Inflammatory macrophage treated with lipopolysaccharide for 1 hour (primary cell): ENCODE data around the gene CCDC102B.
"Not testable (repeated sequence)": the region's sequence is repeated elsewhere in the genome, so short reads cannot be mapped to it uniquely, and the experiment has no call there.

Source experiments
- DNase-seq, 2 donors: peaks; one replicate each; pipeline ENCODE4 v3.0.0-alpha.2; 2020 to 2022

The CCDC102B gene

DNA sequence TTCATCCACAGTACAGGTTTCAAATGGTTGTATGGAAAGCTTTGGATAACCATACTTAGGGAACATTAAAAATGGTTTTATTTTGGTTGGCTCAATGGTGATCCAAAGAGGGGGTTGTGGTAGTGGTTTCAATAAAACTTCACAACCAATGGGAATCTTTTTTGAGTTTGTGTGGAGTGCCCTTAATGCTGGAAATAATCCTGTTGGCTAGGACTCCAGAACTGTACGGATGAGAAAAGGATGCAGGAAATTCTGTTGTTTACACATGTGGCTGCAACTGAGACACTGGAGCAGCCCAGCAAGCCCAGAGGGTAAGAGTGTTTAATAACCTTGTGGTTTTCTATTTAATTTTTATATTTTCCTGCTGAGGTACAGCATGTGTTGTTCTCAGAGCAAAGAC, at the start of gene CCDC102B:
TSS of gene CCDC102B (plus strand) at position 210 of the 400 bp plus-strand sequence. CDS start 38,684 bp downstream, outside the sequence.
- DNase-seq = no peak

GRCh38 chr18:68757126-68757525, 40.8 kb upstream of the CCDC102B start:
- no peak for DNase-seq

DNA sequence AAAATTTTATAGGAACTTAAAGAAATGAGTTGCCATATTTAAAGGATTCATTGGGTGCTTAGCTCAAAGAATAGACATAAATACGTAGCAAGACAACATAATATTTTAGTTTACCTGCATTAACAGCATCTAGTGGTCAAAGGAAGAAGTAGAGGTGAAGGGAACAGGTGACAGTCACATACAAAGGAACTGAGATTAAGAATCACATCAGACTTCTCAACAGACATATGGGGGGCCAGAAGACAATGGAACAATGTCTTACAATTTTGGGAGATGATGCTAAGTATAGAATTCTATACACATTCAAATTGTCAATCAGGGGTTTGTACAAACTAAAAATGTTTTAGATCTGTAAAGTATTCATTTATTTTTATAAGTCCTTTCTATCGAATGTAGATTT, 38.6 kb upstream of the CCDC102B start:
- DNase-seq = no peak

GRCh38 chr18:68763083-68763482, 34.8 kb upstream of the CCDC102B start:
- no peak for DNase-seq

DNA sequence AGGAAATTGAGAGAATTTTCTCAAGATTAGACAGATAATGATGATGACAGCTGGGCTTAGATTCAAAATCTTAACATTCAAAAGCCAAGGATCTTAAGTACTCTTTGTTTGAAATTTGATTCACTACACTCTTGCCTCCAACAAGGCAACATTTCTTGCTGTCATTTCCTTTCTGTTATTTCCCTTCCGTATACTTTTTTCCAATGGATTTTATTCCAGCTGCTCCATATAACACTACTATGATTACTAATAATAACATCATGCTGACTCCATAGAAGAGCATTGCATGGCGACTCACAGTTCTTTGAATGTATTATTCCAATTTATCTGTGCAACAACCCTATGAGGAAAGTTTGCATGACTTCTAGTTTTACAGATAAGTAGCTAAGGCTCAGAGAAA, 33.9 kb upstream of the CCDC102B start:
- no peak for DNase-seq

- DNase-seq = no peak
Measured at GRCh38 chr18:68766433-68766832, 31.4 kb upstream of the CCDC102B start.

GRCh38 chr18:68769461-68769860, 28.4 kb upstream of the CCDC102B start:
- no peak for DNase-seq

GRCh38 chr18:68772268-68772667, 25.6 kb upstream of the CCDC102B start:
- no peak for DNase-seq

- DNase-seq = no peak
Measured at GRCh38 chr18:68778280-68778886, 19.5 kb upstream of the CCDC102B start.

DNA sequence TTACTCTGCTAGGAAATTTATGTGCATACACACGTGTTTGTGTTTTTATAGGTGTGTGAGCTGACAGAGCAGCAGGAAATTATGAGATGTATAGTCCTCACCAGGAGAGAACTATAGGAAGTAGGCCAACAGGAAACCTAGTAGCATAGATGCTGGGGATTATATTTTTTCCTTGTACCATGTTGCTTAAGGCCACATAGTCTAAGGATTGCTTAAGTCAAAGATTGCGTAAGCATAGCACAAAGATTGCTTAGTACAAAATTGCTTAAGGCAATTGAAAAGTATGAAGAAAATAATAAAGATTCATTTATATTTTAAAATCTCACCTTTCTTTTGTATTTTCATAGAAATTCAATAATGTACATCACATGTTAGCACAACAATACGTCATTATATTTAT, 18.7 kb upstream of the CCDC102B start:
- DNase-seq = peak; percentile 51 to 79

GRCh38 chr18:68780802-68781635, 16.9 kb upstream of the CCDC102B start:
- no peak for DNase-seq

- peak; percentile 4 to 54 for DNase-seq
Measured at GRCh38 chr18:68783506-68783905, 14.4 kb upstream of the CCDC102B start.

DNA sequence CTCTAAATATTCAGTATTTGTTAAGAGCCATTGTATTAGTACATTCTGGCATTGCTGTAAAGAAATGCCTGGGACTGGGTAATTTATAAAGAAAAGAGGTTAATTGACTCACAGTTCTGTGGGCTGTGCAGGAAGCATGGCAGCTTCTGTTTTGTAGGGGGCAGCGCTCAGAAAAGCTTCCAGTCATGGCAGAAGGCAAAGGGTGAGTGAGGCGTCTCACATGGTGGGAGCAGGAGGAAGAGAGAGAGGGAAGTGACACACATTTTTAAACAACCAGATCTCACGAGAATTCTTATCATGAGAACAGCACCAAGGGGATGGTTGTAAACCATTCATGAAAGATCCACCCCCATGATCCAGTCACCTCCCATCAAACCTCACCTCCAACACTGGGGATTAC, 13.8 kb upstream of the CCDC102B start:
- peak in 1 of 2 donors; percentile 19 for DNase-seq

DNA sequence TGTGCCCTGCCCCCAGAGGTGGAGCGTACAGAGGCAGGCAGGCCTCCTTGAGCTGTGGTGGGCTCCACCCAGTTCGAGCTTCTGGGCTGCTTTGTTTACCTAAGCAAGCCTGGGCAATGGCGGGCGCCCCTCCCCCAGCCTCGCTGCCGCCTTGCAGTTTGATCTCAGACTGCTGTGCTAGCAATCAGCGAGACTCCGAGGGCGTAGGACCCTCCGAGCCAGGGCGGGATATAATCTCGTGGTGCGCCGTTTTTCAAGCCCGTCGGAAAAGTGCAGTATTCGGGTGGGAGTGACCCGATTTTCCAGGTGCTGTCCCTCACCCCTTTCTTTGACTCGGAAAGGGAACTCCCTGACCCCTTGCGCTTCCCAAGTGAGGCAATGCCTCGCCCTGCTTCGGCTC, 7.6 kb upstream of the CCDC102B start:
- DNase-seq = not testable (repeated sequence)

DNA sequence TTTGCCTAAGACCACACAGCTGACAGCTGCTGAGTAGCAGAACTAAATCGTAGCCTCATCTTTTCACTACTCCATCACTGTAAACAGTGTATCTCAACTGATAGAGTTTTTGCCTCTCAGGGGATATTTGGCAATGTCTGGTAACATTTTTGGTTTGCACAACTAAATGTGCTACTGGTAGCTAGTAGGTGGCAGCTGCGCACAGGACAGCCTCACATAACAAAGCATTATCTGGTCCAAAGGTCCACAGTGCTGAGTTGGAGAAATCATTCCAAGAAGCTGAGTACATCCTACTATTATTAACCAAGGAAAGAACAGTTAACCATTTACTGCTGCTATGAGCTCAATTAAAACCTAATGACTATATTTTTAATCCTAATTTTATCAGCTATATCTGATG, 6.1 kb upstream of the CCDC102B start:
- DNase-seq = no peak

GRCh38 chr18:68793951-68794350, 3.9 kb upstream of the CCDC102B start:
- no peak for DNase-seq

- no peak for DNase-seq
Measured at GRCh38 chr18:68796936-68797690, 767 bp upstream of the CCDC102B start.

DNA sequence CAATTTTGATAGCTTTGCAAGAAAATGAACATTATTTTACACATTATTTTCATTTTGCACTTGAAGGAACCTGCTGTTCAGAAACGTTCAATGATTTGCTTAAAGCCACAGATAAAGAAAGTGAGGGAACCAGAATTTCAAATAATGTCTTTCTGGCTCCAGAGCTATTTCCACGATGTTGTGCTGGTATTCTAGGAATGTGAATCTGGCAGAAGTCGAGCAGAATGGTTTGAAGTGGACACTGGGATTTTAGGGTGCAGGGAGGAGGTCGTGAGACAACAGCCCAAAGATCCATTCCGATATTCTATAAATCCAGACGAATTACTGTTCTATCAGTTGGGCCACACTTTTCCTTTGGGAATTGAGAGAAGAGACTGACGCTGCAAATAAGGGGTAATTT, 2.2 kb downstream of the CCDC102B start:
- no peak for DNase-seq

DNA sequence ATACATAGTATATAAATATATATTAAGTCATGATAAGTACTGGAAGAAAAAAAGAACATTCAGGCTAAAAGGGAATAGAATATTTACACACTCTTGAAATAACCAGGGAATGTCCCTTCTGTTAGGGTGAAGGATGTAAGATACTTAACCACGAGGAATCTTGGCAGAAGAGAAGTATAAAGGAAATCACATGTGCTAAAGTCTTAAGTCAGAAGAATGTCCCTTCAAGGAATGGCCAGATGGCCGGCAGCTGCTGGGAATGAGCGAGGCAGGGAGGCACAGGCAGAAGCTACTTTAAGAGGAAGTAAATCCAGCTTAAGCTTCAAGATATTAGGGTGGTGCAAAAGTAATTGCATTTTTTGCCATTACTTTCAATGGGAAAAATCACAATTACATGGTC, 5.5 kb downstream of the CCDC102B start:
- peak; percentile 39 to 81 for DNase-seq

DNA sequence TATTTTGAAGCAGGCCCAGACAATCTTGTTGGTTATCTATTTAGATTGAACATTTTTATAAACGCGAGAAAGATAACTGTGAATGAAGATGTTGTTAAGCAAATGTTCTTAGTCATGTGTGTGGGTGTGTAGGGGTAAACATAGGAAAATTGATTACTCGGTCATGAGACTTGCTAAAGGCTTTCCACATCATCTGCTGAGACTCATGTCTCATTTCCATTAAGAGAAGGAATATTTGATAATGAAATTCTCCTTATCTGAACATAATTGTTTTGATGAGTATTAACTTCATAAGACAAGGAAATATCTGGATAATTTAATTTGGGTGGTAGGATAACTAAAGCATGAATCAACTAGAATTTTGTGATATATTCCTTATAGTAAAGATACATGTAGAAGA, 19.7 kb downstream of the CCDC102B start:
- DNase-seq = no peak

- no peak for DNase-seq
Measured at GRCh38 chr18:68818584-68818983, 20.7 kb downstream of the CCDC102B start.

DNA sequence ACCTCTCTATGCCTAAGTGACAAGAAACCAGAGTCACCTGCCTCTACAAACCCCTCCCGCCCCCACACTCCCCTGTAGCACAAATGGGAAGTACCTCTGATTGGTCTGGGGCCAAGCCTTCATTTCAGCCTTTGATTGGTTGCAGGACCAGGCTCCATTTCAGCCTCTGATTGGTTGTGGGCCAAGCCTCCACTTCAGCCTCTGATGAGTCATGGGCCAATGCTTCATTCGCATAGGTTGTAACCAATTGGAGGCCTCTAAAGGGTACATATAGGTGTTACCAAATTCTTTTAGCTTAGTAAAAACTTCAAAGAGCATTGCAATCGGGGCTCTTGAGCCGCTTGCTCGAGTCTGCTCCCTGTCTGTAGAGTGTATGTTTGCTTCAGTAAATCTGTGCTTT, 25.0 kb downstream of the CCDC102B start:
- DNase-seq = no peak

DNA sequence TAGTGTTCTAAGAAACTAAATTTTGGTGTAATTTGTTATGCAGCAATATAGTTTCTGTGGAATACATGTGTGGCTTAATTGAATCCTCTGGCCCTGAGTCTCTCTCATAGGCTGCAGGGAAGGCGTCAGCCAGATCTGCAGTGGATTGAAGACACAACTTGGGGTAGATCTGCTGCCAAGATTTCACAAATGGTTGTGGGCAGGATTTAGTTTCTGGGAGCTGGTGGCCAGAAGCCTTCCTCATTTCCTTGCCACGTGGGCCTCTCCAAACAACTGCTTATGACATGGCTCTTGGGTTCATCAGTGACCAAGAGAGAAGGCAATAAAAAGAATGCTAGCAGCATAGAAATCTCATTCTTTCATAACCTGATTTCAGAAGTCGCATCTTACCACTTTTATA, 28.2 kb downstream of the CCDC102B start:
- peak in 1 of 2 donors; percentile 44 for DNase-seq
